GM12878 (cell line): ENCODE data around the gene TRDN. TPM values are rescaled to one million over a fixed set of nuclear protein-coding genes. Genes with fewer than 3 reads are reported as not detected.

ENCODE experiments used
- ATAC-seq: fragments of 200-7000 bp; cut with Tn5 transposase; 3 replicates; pipeline ENCODE4 v1.9.1; 2020; ENCODE audit warnings: mild to moderate bottlenecking, moderate library complexity
- BruUV-seq: library from RNA; stranded (reverse); fragments of 400-500 nt; replicated peaks from 2 replicates; lab custom pipeline; 2021; lab: Mats Ljungman, UMichigan
- CTCF ChIA-PET: fragments of 300-600 bp; sonication (Branson Sonifier 250); formaldehyde crosslinking; extraction: SDS; loops from one replicate; lab custom pipeline; 2021; ENCODE audit warnings: inconsistent platforms; lab: Yijun Ruan, JAX
- POLR2A ChIA-PET: fragments of 350-600 bp; formaldehyde crosslinking; extraction: SDS; loops from one replicate; lab custom pipeline; 2021; ENCODE audit warnings: inconsistent platforms; lab: Charles Lee
- RAD21 ChIA-PET: fragments of 300-600 bp; sonication (Branson Sonifier 250); formaldehyde crosslinking; loops from one replicate; lab custom pipeline; 2023; ENCODE audit warnings: antibody characterized with exemption; ENCODE audit not compliant: unreplicated experiment; lab: Charles Lee
- SMC1A ChIA-PET: fragments of 300-600 bp; sonication (Branson Sonifier 250); formaldehyde crosslinking; loops from one replicate; lab custom pipeline; 2023; ENCODE audit not compliant: unreplicated experiment, uncharacterized antibody; lab: Charles Lee
- DNase-seq: peaks from one replicate; pipeline ENCODE4 v3.0.0-alpha.2; 2011; ENCODE audit warnings: low read depth, low spot score
- FAIRE-seq: peaks from 3 replicates; lab custom pipeline; 2011; peaks lifted over from hg19 to GRCh38; lab: Jason Lieb, UNC
- H2AFZ ChIP-seq: 2 replicates; pipeline ENCODE4 v1.6.0; 2011; ENCODE audit warnings: low read depth, low read length, control low read depth; ENCODE audit not compliant: control insufficient read depth
- H3K27ac ChIP-seq: 2 replicates; pipeline ENCODE4 v1.5.1; 2011; ENCODE audit warnings: control low read depth; ENCODE audit not compliant: control insufficient read depth, insufficient read depth
- H3K27me3 ChIP-seq, 2 experiments: replicated peaks in 1 of 2; 2 replicates each; pipeline versions ENCODE4 v1.6.0 to v1.6.1; 2011; ENCODE audit warnings: low read length in 1 of 2; ENCODE audit not compliant: control insufficient read depth in 2 of 2, insufficient read depth in 2 of 2
- H3K36me3 ChIP-seq, 2 experiments: 2 replicates each; pipeline ENCODE4 v1.5.1; 2011; ENCODE audit warnings: low read length in 1 of 2; ENCODE audit not compliant: control insufficient read depth in 2 of 2, insufficient read depth in 2 of 2
- H3K4me1 ChIP-seq: 2 replicates; pipeline ENCODE4 v1.6.1; 2011; ENCODE audit warnings: mild to moderate bottlenecking, low read length, moderate library complexity, mixed read lengths; ENCODE audit not compliant: control insufficient read depth, insufficient read depth
- H3K4me2 ChIP-seq: 2 replicates; pipeline ENCODE4 v1.6.0; 2011; ENCODE audit warnings: control low read depth; ENCODE audit not compliant: control insufficient read depth, insufficient read depth
- H3K4me3 ChIP-seq: fragments of 200-600 bp; sonication (generic); 2 replicates; pipeline ENCODE4 v1.5.1; 2016
- H3K79me2 ChIP-seq: 2 replicates; pipeline ENCODE4 v1.6.0; 2011; ENCODE audit warnings: low read length; ENCODE audit not compliant: control insufficient read depth, insufficient read depth
- H3K9ac ChIP-seq: 2 replicates; pipeline ENCODE4 v1.8.0; 2011; ENCODE audit warnings: low read length, control low read depth, mixed read lengths; ENCODE audit not compliant: control insufficient read depth, insufficient read depth
- H3K9me3 ChIP-seq: replicated peaks from 3 replicates; pipeline ENCODE4 v1.5.1; 2011; ENCODE audit warnings: mild to moderate bottlenecking, low read length; ENCODE audit not compliant: control insufficient read depth, insufficient read depth
- H4K20me1 ChIP-seq: 2 replicates; pipeline ENCODE4 v1.6.0; 2011; ENCODE audit not compliant: control insufficient read depth, insufficient read depth
- BMI1 ChIP-seq: fragments of 450-650 bp; IDR thresholded peaks from 2 replicates; pipeline ENCODE4 v1.6.1; 2016; ENCODE audit warnings: mild to moderate bottlenecking, moderate library complexity, borderline replicate concordance
- FOXM1 ChIP-seq: IDR thresholded peaks from 2 replicates; pipeline ENCODE4 v1.6.1; 2012; ENCODE audit warnings: low read depth, mild to moderate bottlenecking, inconsistent platforms, low read length, moderate library complexity
- IKZF1 ChIP-seq: fragments of 450-650 bp; conservative IDR thresholded peaks from 2 replicates; pipeline ENCODE4 v1.6.1; 2017; ENCODE audit warnings: antibody characterized with exemption, mild to moderate bottlenecking
- KAT2A ChIP-seq: conservative IDR thresholded peaks from 2 replicates; pipeline ENCODE4 v1.6.1; 2011; ENCODE audit warnings: low read depth, low read length; ENCODE audit not compliant: control insufficient read depth
- NR2C2 ChIP-seq: IDR thresholded peaks from 2 replicates; pipeline ENCODE4 v1.6.1; 2011; ENCODE audit warnings: borderline replicate concordance, low read depth; ENCODE audit not compliant: control insufficient read depth, insufficient read length
- PAX8 ChIP-seq: fragments of 450-650 bp; IDR thresholded peaks from 2 replicates; pipeline ENCODE4 v1.6.1; 2017; ENCODE audit warnings: mild to moderate bottlenecking, moderate library complexity
- RBBP5 ChIP-seq: fragments of 200-600 bp; sonication (generic); conservative IDR thresholded peaks from 2 replicates; pipeline ENCODE4 v1.6.1; 2016
- SMARCA5 ChIP-seq: fragments of 450-650 bp; IDR thresholded peaks from 2 replicates; pipeline ENCODE4 v1.6.1; 2017; ENCODE audit warnings: mild to moderate bottlenecking
- STAT3 ChIP-seq: IDR thresholded peaks from 2 replicates; pipeline ENCODE4 v1.6.1; 2011; ENCODE audit warnings: low read depth, low read length, improper control_type of control experiment
- YY1 ChIP-seq: IDR thresholded peaks from 2 replicates; pipeline ENCODE4 v1.6.1; 2011; ENCODE audit warnings: low read depth, mild to moderate bottlenecking, low read length
- ZNF274 ChIP-seq: IDR thresholded peaks from one replicate; pipeline ENCODE4 v1.8.0; 2011; ENCODE audit not compliant: insufficient read length, insufficient read depth
- ZNF622 ChIP-seq: fragments of 450-650 bp; IDR thresholded peaks from 2 replicates; pipeline ENCODE4 v1.6.1; 2017; ENCODE audit warnings: mild to moderate bottlenecking, inconsistent platforms
- WGBS: methylation state at CpG from one replicate; pipeline ENCODE4 v1.1.6; 2016; ENCODE audit warnings: low lambda C conversion rate; ENCODE audit not compliant: insufficient replicate concordance, insufficient coverage; ENCODE audit errors: missing lambda C conversion rate; 5-methylcytosine and 5-hydroxymethylcytosine counted together
- in situ Hi-C: fragments of 300-500 bp; cut with MboI; formaldehyde crosslinking; loops from 9 replicates; pipeline ENCODE4 v1.14.3; 2018; ENCODE audit warnings: mixed read lengths
- intact Hi-C: fragments of 100-400 bp; cut with micrococcal nuclease; formaldehyde crosslinking; loops from one replicate; pipeline ENCODE4 v1.14.2; 2022; ENCODE audit not compliant: unreplicated experiment
- polyA plus RNA-seq, 11 experiments: library from polyadenylated mRNA; depleted of rRNA in 4 of 11; unstranded in 6 of 11; stranded (reverse) in 5 of 11; fragments of >200 nt; fragmentation: Nextera tagmentation in 4 of 11; fragmentation: Illumina TruSeq in 1 of 11; extraction: Ambion mirVana in 4 of 11; extraction: Trizol in 1 of 11; gene quantifications; 1 replicate in 1 of 11; 2 replicates in 10 of 11; pipeline versions ENCODE4 v1.2.1 to v1.2.3, GENCODE V29; 2011 to 2016; ENCODE audit warnings: inconsistent platforms in 2 of 11, missing spikeins in 2 of 11, low read depth in 1 of 11
- total RNA-seq, 4 experiments: library from RNA; depleted of rRNA in 3 of 4; stranded (reverse); fragments of >200 nt in 3 of 4; fragmentation: Illumina TruSeq in 1 of 4; extraction: Trizol in 1 of 4; gene quantifications; 2 replicates each; pipeline versions ENCODE4 v1.2.1 to v1.2.3, GENCODE V29; 2013 to 2021
- TF ChIP-seq, protein P1 (sequence below): IDR thresholded peaks from 2 replicates; pipeline ENCODE4 v1.6.1; 2012; ENCODE audit warnings: low read depth, low read length, improper control_type of control experiment
- TF ChIP-seq, protein P2 (sequence below): fragments of 450-650 bp; IDR thresholded peaks from 2 replicates; pipeline ENCODE4 v1.6.1; 2016; ENCODE audit warnings: mild to moderate bottlenecking
- TF ChIP-seq, protein P3 (sequence below): IDR thresholded peaks from 2 replicates; pipeline ENCODE4 v1.6.1; 2012; ENCODE audit warnings: improper control_type of control experiment, low read depth, low read length; ENCODE audit not compliant: insufficient replicate concordance
- TF ChIP-seq, protein P4 (sequence below): IDR thresholded peaks from 2 replicates; pipeline ENCODE4 v1.6.1; 2011; ENCODE audit warnings: low read depth, mild to moderate bottlenecking, low read length, moderate library complexity, borderline replicate concordance; ENCODE audit errors: extremely low read depth

Gene TRDN
- total and polyA plus RNA-seq, 10 of the 15 experiments (the other 5 are each of a cell fraction or from before 2014, with no cell fraction given) = not detected

DNA sequence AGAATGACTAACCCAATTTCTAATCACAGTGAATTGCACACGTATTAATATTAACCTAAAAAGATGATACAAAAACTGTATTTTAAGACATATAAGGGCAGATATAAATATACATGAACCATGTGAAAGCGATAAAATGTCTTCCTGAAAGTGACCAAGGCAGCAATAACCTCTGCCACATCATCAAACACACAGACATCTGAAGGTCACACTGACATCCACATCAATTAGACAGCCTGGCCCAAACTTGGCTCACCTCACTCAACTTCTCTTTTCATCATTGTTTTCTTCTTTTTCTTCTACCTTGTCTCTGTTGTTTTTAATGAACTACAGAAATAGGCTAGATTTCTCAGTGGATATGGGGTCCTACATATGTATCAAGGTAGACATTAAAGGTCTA, 128.5 kb downstream of the TRDN start (continued):
- TF ChIP-seq, protein P1, sequence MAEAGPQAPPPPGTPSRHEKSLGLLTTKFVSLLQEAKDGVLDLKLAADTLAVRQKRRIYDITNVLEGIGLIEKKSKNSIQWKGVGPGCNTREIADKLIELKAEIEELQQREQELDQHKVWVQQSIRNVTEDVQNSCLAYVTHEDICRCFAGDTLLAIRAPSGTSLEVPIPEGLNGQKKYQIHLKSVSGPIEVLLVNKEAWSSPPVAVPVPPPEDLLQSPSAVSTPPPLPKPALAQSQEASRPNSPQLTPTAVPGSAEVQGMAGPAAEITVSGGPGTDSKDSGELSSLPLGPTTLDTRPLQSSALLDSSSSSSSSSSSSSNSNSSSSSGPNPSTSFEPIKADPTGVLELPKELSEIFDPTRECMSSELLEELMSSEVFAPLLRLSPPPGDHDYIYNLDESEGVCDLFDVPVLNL = no peak
- TF ChIP-seq ZNF274 (no peak), RBBP5 (no peak), ZNF622 (no peak), STAT3 (no peak), IKZF1 (no peak), KAT2A (no peak), SMARCA5 (no peak)
- TF ChIP-seq, protein P2, sequence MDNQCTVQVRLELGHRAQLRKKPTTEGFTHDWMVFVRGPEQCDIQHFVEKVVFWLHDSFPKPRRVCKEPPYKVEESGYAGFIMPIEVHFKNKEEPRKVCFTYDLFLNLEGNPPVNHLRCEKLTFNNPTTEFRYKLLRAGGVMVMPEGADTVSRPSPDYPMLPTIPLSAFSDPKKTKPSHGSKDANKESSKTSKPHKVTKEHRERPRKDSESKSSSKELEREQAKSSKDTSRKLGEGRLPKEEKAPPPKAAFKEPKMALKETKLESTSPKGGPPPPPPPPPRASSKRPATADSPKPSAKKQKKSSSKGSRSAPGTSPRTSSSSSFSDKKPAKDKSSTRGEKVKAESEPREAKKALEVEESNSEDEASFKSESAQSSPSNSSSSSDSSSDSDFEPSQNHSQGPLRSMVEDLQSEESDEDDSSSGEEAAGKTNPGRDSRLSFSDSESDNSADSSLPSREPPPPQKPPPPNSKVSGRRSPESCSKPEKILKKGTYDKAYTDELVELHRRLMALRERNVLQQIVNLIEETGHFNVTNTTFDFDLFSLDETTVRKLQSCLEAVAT = no peak

DNA sequence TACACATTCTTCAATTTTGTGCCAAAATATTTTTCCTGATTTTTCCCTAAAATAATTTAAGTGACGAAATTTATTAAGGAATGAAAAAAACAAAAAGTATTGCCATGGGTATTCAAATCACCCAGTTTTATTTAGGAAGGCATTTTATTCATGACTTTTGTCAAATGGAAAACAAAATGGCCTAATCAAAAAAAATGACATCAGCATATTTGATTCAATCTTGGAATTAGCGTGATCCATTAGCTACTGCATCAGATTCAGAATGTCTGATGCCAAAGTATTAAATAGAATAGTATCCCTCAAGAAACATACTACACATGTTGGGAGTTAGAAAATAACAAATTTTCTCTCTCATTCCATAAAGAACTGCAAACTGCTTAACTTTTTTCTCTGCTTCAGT, 129.2 kb downstream of the TRDN start:
- SMC1A ChIA-PET = interaction anchor here (1.1 kb wide), 1 partner anchor 77 kb away, joined by 3 read pairs; no protein-coding TSS in a partner anchor
- no peak for DNase-seq
- POLR2A ChIA-PET = no interaction called here
- no peak overlapping the region for H3K4me3 ChIP-seq
- H3K36me3 ChIP-seq = no peaks in the 10 kb centered on the region
- no peak for FAIRE-seq
- BruUV-seq = no TSS peak
- H4K20me1 ChIP-seq = no peaks in the 10 kb centered on the region
- 20% methylated on average over 2 of the region's 2 CpGs for WGBS
- RAD21 ChIA-PET = no interaction called here
- no peaks in the 10 kb centered on the region for H3K9me3 ChIP-seq
- no peaks in the 10 kb centered on the region for H3K4me1 ChIP-seq
- in situ Hi-C loops = no loop called here
- CTCF ChIA-PET = no interaction called here
- intact Hi-C loops = no loop called here
- H2AFZ ChIP-seq = no peak overlapping the region
- H3K27me3 ChIP-seq = no peaks in the 10 kb centered on the region
- no peak overlapping the region for H3K4me2 ChIP-seq
- no peak for ATAC-seq
- no peak overlapping the region for H3K9ac ChIP-seq
- no peak overlapping the region for H3K27ac ChIP-seq
- H3K79me2 ChIP-seq = no peaks in the 10 kb centered on the region
- TF ChIP-seq YY1 (no peak), BMI1 (no peak), NR2C2 (no peak), PAX8 (no peak), FOXM1 (no peak)
- TF ChIP-seq, protein P3, sequence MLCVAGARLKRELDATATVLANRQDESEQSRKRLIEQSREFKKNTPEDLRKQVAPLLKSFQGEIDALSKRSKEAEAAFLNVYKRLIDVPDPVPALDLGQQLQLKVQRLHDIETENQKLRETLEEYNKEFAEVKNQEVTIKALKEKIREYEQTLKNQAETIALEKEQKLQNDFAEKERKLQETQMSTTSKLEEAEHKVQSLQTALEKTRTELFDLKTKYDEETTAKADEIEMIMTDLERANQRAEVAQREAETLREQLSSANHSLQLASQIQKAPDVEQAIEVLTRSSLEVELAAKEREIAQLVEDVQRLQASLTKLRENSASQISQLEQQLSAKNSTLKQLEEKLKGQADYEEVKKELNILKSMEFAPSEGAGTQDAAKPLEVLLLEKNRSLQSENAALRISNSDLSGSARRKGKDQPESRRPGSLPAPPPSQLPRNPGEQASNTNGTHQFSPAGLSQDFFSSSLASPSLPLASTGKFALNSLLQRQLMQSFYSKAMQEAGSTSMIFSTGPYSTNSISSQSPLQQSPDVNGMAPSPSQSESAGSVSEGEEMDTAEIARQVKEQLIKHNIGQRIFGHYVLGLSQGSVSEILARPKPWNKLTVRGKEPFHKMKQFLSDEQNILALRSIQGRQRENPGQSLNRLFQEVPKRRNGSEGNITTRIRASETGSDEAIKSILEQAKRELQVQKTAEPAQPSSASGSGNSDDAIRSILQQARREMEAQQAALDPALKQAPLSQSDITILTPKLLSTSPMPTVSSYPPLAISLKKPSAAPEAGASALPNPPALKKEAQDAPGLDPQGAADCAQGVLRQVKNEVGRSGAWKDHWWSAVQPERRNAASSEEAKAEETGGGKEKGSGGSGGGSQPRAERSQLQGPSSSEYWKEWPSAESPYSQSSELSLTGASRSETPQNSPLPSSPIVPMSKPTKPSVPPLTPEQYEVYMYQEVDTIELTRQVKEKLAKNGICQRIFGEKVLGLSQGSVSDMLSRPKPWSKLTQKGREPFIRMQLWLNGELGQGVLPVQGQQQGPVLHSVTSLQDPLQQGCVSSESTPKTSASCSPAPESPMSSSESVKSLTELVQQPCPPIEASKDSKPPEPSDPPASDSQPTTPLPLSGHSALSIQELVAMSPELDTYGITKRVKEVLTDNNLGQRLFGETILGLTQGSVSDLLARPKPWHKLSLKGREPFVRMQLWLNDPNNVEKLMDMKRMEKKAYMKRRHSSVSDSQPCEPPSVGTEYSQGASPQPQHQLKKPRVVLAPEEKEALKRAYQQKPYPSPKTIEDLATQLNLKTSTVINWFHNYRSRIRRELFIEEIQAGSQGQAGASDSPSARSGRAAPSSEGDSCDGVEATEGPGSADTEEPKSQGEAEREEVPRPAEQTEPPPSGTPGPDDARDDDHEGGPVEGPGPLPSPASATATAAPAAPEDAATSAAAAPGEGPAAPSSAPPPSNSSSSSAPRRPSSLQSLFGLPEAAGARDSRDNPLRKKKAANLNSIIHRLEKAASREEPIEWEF = no peak
- TF ChIP-seq, protein P4, sequence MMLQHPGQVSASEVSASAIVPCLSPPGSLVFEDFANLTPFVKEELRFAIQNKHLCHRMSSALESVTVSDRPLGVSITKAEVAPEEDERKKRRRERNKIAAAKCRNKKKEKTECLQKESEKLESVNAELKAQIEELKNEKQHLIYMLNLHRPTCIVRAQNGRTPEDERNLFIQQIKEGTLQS = no peak
